RWPE2 (cell line): Measurements from ENCODE around the gene C12orf54.
"Not testable (repeated sequence)": the region's sequence is repeated elsewhere in the genome, so short reads cannot be mapped to it uniquely, and the experiment has no call there.

ENCODE experiments used
- ATAC-seq: fragments of 200-7000 bp; cut with Tn5 transposase; 3 replicates; pipeline ENCODE4 v1.9.1; 2021; ENCODE audit warnings: low read depth
- DNase-seq: peaks from one replicate; pipeline ENCODE4 v3.0.0-alpha.2; 2020; ENCODE audit warnings: low spot score
- H3K27ac ChIP-seq: fragments of 450-650 bp; 2 replicates; pipeline ENCODE4 v1.5.1; 2017; ENCODE audit warnings: mild to moderate bottlenecking; ENCODE audit not compliant: poor library complexity, severe bottlenecking
- H3K27me3 ChIP-seq: fragments of 250-450 bp; sonication (Bioruptor Pico); 2 replicates; pipeline ENCODE4 v1.5.1; 2021; ENCODE audit warnings: mild to moderate bottlenecking, moderate library complexity; ENCODE audit not compliant: insufficient read depth, poor library complexity, severe bottlenecking
- H3K36me3 ChIP-seq: fragments of 250-450 bp; sonication (Bioruptor Pico); 2 replicates; pipeline ENCODE4 v1.5.1; 2020; ENCODE audit warnings: low read depth, mild to moderate bottlenecking, moderate library complexity
- H3K4me1 ChIP-seq: fragments of 250-450 bp; sonication (Bioruptor Pico); 2 replicates; pipeline ENCODE4 v1.5.1; 2021; ENCODE audit warnings: mild to moderate bottlenecking, moderate library complexity; ENCODE audit not compliant: insufficient read depth, poor library complexity, severe bottlenecking
- H3K4me3 ChIP-seq: fragments of 250-450 bp; sonication (Bioruptor Pico); 2 replicates; pipeline ENCODE4 v1.5.1; 2021; ENCODE audit warnings: mild to moderate bottlenecking, moderate library complexity; ENCODE audit not compliant: severe bottlenecking
- H3K9me3 ChIP-seq: fragments of 250-450 bp; sonication (Bioruptor Pico); 2 replicates; pipeline ENCODE4 v1.5.1; 2021; ENCODE audit warnings: mild to moderate bottlenecking, moderate library complexity; ENCODE audit not compliant: severe bottlenecking
- CTCF ChIP-seq: fragments of 450-650 bp; IDR thresholded peaks from one replicate; pipeline ENCODE4 v1.5.1; 2017; ENCODE audit warnings: mild to moderate bottlenecking, moderate library complexity; ENCODE audit not compliant: poor library complexity, severe bottlenecking

C12orf54 gene

GRCh38 chr12:48482198-48482597 lies at the start of gene C12orf54:
Gene C12orf54 (plus strand): TSS chr12:48482498. CDS start chr12:48483297, 799 bp downstream.
- DNase-seq: no peak
- no peak within 1 kb of the TSS for H3K4me3 ChIP-seq

GRCh38 chr12:48434016-48434415 lies 48.3 kb upstream of the C12orf54 start:
- not testable (repeated sequence) for H3K36me3 ChIP-seq, H3K9me3 ChIP-seq, H3K27me3 ChIP-seq, H3K4me3 ChIP-seq, H3K4me1 ChIP-seq, H3K27ac ChIP-seq, DNase-seq, ATAC-seq

More at GRCh38 chr12:48482198-48482597, at the start of gene C12orf54:
- Histone ChIP-seq H3K27ac (no peak within 1 kb of the TSS), H3K9me3 (no peaks in the 10 kb centered on the region), H3K4me1 (peaks cover 9% of the 10 kb centered on the region), H3K36me3 (no peaks in the 10 kb centered on the region), H3K27me3 (no peaks in the 10 kb centered on the region)
- no peak for TF ChIP-seq CTCF
- no peak for ATAC-seq

GRCh38 chr12:48441069-48441468 lies 41.2 kb upstream of the C12orf54 start:
- no peak overlapping the region for H3K27ac ChIP-seq
- no peaks in the 10 kb centered on the region for H3K9me3 ChIP-seq
- no peak for TF ChIP-seq CTCF
- DNase-seq (no peak), ATAC-seq (no peak)
- peaks cover 4% of the 10 kb centered on the region for H3K27me3 ChIP-seq
- no peaks in the 10 kb centered on the region for H3K4me1 ChIP-seq
- no peak overlapping the region for H3K4me3 ChIP-seq
- H3K36me3 ChIP-seq: no peaks in the 10 kb centered on the region

GRCh38 chr12:48442179-48442847 lies 40.0 kb upstream of the C12orf54 start:
- H3K9me3 ChIP-seq: no peaks in the 10 kb centered on the region
- H3K4me3 ChIP-seq: no peak overlapping the region
- no peak overlapping the region for H3K27ac ChIP-seq
- H3K27me3 ChIP-seq: peaks cover 10% of the 10 kb centered on the region
- ATAC-seq: no peak
- H3K36me3 ChIP-seq: no peaks in the 10 kb centered on the region
- TF ChIP-seq CTCF: no peak
- no peaks in the 10 kb centered on the region for H3K4me1 ChIP-seq
- no peak for DNase-seq

GRCh38 chr12:48445538-48445937 lies 36.8 kb upstream of the C12orf54 start:
- TF ChIP-seq CTCF: no peak
- Histone ChIP-seq H3K4me1 (no peaks in the 10 kb centered on the region), H3K4me3 (no peak overlapping the region), H3K36me3 (no peaks in the 10 kb centered on the region), H3K9me3 (peaks cover 3% of the 10 kb centered on the region), H3K27me3 (peaks cover 19% of the 10 kb centered on the region), H3K27ac (no peak overlapping the region)
- ATAC-seq: no peak
- DNase-seq: no peak
